ENCODE data around the gene GSX2. TPM values are rescaled to one million over a fixed set of nuclear protein-coding genes. Genes with fewer than 3 reads are reported as not detected.
"Not testable (repeated sequence)": the region's sequence is repeated elsewhere in the genome, so short reads cannot be mapped to it uniquely, and the experiment has no call there.

The GSX2 gene
- total RNA-seq = not detected in 3 replicates

DNA sequence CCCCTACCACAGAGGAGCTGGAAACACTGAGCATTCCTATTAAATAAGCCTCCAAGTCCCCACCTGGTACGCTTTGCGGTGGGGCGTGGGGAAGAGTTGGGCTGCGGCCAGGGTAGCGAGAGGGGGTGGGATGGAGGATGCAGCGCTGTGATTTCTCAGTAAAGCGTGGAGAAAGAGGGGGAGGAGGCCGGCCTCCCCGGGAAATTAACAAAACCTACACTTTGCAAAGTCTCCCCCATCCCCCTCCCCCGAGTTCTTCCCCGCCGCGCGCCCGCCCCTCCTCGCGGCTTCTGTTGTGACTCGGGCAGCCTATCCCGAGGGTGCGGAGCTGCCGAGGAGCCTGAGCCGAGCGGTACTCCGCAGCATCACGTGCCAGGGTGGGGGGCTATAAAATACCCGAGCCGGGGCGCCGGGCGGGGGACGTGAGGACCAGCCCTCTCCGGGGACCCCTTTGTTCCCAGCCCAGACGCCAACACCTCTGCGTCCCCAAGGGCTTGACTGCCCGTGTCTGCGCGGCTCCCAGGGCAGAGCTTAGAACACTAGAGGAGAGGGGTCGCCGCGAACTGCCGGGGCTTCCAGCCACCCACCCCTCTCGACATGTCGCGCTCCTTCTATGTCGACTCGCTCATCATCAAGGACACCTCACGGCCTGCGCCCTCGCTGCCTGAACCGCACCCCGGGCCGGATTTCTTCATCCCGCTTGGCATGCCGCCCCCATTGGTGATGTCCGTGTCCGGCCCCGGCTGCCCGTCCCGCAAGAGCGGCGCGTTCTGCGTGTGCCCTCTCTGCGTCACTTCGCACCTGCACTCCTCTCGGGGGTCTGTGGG is at the start of gene GSX2:
GSX2 (plus strand) TSS at position 416 of the 827 bp plus-strand sequence; CDS start at position 598, 182 bp downstream.
- Mint-ChIP-seq H3K27me3 (ENCODE audit: low read depth) (peaks cover 99% of the 10 kb centered on the region), H3K9me3 (no peaks in the 10 kb centered on the region), H3K27ac (no peak within 1 kb of the TSS), H3K4me1 (peaks cover 21% of the 10 kb centered on the region), H3K36me3 (no peaks in the 10 kb centered on the region), H3K4me3 (peak within 1 kb of the TSS; percentile 55)
- DNase-seq (ENCODE audit: low spot score in 2 of 2, unreplicated experiment in 2 of 2) = no peak
- TF ChIP-seq, protein P1, sequence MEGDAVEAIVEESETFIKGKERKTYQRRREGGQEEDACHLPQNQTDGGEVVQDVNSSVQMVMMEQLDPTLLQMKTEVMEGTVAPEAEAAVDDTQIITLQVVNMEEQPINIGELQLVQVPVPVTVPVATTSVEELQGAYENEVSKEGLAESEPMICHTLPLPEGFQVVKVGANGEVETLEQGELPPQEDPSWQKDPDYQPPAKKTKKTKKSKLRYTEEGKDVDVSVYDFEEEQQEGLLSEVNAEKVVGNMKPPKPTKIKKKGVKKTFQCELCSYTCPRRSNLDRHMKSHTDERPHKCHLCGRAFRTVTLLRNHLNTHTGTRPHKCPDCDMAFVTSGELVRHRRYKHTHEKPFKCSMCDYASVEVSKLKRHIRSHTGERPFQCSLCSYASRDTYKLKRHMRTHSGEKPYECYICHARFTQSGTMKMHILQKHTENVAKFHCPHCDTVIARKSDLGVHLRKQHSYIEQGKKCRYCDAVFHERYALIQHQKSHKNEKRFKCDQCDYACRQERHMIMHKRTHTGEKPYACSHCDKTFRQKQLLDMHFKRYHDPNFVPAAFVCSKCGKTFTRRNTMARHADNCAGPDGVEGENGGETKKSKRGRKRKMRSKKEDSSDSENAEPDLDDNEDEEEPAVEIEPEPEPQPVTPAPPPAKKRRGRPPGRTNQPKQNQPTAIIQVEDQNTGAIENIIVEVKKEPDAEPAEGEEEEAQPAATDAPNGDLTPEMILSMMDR (IDR thresholded peaks at IDR 0.05; ENCODE audit: unreplicated experiment) = no peak

DNA sequence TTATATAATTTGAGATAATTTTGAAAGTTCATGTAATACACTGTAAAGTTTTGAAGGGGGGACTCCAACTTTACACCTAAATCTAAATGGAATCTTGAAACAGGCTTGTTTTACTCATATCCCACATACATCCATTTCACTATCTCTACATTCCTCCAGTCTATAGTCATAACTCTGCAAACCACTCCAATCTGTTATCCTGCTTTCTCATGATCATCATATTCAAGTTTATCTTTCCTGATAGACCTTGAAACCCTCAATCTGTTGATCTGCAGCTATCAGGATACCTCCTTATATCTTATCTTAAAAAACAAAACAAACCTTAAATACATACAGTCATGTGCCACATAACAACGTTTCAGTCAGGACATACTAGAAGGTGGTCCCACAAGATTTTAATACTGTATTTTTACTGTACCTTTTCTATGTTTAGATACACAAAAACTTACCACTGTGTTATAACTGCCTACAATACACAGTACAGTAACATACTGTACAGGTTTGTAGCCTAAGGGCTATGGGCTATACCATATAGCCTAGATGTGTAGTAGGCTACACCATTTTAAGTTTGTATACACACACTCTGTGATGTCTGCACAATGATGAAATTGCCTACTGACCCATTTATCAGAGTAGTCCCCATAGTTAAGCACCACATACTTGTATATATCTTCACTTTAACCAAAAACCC is 49.6 kb upstream of the GSX2 start:
- H3K27ac Mint-ChIP-seq = peak overlapping the region; percentile 66
- no peaks in the 10 kb centered on the region for H3K27me3 Mint-ChIP-seq (ENCODE audit: low read depth)
- no peaks in the 10 kb centered on the region for H3K9me3 Mint-ChIP-seq
- peaks cover 3% of the 10 kb centered on the region for H3K36me3 Mint-ChIP-seq
- TF ChIP-seq, protein P1 (IDR thresholded peaks at IDR 0.05; ENCODE audit: unreplicated experiment) = no peak
- H3K4me3 Mint-ChIP-seq = no peak overlapping the region
- peaks cover 10% of the 10 kb centered on the region for H3K4me1 Mint-ChIP-seq
- DNase-seq (ENCODE audit: low spot score in 2 of 2, unreplicated experiment in 2 of 2) = no peak

DNA sequence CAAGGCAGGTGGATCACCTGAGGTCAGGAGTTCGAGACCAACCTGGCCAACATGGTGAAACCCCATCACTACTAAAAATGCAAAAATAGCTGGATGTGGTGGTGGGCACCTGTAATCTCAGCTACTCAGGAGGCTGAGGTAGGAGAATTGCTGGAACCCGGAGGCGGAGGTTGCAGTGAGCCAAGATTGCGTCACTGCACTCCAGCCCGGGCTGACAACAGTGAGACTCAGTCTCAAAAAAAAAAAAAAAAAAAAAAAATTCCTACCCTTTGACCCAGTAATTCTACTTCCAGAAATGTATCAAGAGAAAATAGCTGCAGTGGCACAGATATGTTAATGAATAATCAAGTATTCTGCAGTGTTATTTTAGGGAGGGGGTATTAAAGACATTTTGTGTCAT is 46.6 kb upstream of the GSX2 start:
- not testable (repeated sequence) for H3K36me3 Mint-ChIP-seq; H3K9me3 Mint-ChIP-seq; H3K27ac Mint-ChIP-seq; H3K27me3 Mint-ChIP-seq (ENCODE audit: low read depth); H3K4me3 Mint-ChIP-seq; DNase-seq (ENCODE audit: low spot score in 2 of 2, unreplicated experiment in 2 of 2)
- H3K4me1 Mint-ChIP-seq = peaks cover 15% of the 10 kb centered on the region

DNA sequence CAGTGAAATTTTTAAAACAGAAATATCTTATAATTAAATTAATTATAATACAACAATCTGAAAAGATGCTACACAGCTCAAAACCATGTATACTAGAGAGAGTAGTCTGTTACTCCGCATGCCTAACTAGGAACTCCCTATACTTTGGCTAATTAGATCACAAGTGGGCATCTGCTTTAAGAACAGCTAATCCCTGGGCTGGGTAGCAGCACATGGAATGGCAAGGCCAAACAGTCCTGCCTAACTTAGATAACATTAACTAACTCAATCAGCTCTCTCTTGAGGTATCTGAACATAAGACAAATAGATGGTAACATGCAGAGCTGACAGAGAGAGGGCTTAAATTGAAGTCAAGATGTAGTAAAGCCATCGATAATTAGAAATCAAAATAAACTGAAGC is 45.5 kb upstream of the GSX2 start:
- Mint-ChIP-seq H3K36me3 (no peaks in the 10 kb centered on the region), H3K4me1 (peaks cover 15% of the 10 kb centered on the region), H3K27me3 (ENCODE audit: low read depth) (no peaks in the 10 kb centered on the region), H3K9me3 (no peaks in the 10 kb centered on the region), H3K4me3 (no peak overlapping the region), H3K27ac (no peak overlapping the region)
- DNase-seq (ENCODE audit: low spot score in 2 of 2, unreplicated experiment in 2 of 2) = no peak
- TF ChIP-seq, protein P1 (IDR thresholded peaks at IDR 0.05; ENCODE audit: unreplicated experiment) = no peak

DNA sequence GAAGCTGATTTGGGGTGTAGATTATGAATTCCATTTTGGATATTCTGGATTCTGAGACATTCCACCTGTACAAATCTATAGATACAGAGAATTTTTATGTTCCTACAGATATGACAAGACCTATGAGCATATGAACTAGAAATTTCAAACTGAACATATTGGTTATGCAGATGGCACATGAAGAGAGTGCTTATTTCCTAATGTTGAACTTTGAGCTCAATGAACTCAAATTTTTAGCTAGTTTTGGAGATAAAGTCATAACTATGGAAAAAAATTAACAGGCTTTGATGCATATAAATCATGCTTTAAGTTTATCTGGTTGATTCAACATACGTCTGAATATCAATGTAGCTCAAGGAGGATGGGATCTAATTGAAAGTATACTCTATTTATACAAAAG is 44.5 kb upstream of the GSX2 start:
- TF ChIP-seq, protein P1 (IDR thresholded peaks at IDR 0.05; ENCODE audit: unreplicated experiment) = no peak
- Mint-ChIP-seq H3K4me1 (peaks cover 15% of the 10 kb centered on the region), H3K36me3 (no peaks in the 10 kb centered on the region), H3K9me3 (no peaks in the 10 kb centered on the region), H3K27me3 (ENCODE audit: low read depth) (no peaks in the 10 kb centered on the region), H3K27ac (no peak overlapping the region), H3K4me3 (no peak overlapping the region)
- no peak for DNase-seq (ENCODE audit: low spot score in 2 of 2, unreplicated experiment in 2 of 2)

DNA sequence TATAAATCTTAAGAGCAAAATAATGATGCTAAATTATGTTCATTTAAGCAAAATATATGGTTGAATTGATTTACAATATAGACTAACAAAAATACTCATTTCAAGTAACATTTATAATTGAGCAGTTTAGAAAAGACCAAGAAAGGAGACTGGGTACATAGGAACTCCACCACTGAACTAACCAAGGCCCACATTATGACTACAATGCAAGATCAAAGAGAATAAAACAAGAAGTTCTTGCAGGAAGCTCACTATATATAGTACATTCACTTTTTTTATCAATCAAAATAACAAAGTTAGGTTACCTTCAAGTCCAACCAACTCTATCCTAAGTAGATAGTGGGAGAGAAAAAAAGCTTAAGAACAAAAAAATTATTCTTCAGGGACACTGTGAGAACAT is 43.6 kb upstream of the GSX2 start:
- TF ChIP-seq, protein P1 (IDR thresholded peaks at IDR 0.05; ENCODE audit: unreplicated experiment) = no peak
- H3K9me3 Mint-ChIP-seq = no peaks in the 10 kb centered on the region
- H3K27me3 Mint-ChIP-seq (ENCODE audit: low read depth) = no peaks in the 10 kb centered on the region
- no peaks in the 10 kb centered on the region for H3K36me3 Mint-ChIP-seq
- H3K27ac Mint-ChIP-seq = no peak overlapping the region
- DNase-seq (ENCODE audit: low spot score in 2 of 2, unreplicated experiment in 2 of 2) = no peak
- no peak overlapping the region for H3K4me3 Mint-ChIP-seq
- peaks cover 16% of the 10 kb centered on the region for H3K4me1 Mint-ChIP-seq

All from mesothelial cell of epicardium (in vitro differentiated cells).